Astrocyte (in vitro differentiated cells and primary cell): ENCODE measurements around the gene PRDX4.

ENCODE experiments used
- CTCF ChIP-seq: IDR thresholded peaks from 2 replicates; pipeline ENCODE4 v1.5.1; 2011; ENCODE audit warnings: low read depth, mild to moderate bottlenecking, inconsistent platforms, low read length, moderate library complexity; ENCODE audit not compliant: insufficient read depth
- EZH2 ChIP-seq: IDR thresholded peaks from 2 replicates; pipeline ENCODE4 v1.6.1; 2012; ENCODE audit warnings: mild to moderate bottlenecking, low read length, inconsistent platforms; ENCODE audit not compliant: insufficient read depth

- TF ChIP-seq CTCF, result no peak
- no peak for TF ChIP-seq EZH2
Measured at GRCh38 chrX:23626651-23627050, 40.6 kb upstream of the PRDX4 start.
